22Rv1 (cell line): ENCODE data around the gene POU2F2.

ENCODE experiments used
- ZFX ChIP-seq: fragments of 450-650 bp; IDR thresholded peaks from 2 replicates; pipeline ENCODE4 v1.6.1; 2017; ENCODE audit warnings: antibody characterized with exemption, borderline replicate concordance
- TF ChIP-seq, protein P1 (sequence below): fragments of 450-650 bp; IDR thresholded peaks from 2 replicates; pipeline ENCODE4 v1.5.1; 2017; ENCODE audit warnings: mild to moderate bottlenecking

- TF ChIP-seq, protein P1, sequence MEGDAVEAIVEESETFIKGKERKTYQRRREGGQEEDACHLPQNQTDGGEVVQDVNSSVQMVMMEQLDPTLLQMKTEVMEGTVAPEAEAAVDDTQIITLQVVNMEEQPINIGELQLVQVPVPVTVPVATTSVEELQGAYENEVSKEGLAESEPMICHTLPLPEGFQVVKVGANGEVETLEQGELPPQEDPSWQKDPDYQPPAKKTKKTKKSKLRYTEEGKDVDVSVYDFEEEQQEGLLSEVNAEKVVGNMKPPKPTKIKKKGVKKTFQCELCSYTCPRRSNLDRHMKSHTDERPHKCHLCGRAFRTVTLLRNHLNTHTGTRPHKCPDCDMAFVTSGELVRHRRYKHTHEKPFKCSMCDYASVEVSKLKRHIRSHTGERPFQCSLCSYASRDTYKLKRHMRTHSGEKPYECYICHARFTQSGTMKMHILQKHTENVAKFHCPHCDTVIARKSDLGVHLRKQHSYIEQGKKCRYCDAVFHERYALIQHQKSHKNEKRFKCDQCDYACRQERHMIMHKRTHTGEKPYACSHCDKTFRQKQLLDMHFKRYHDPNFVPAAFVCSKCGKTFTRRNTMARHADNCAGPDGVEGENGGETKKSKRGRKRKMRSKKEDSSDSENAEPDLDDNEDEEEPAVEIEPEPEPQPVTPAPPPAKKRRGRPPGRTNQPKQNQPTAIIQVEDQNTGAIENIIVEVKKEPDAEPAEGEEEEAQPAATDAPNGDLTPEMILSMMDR, result no peak
- TF ChIP-seq ZFX, result no peak
These were observed 6.7 kb downstream of the POU2F2 start for GRCh38 chr19:42125536-42125935.
